NCI-H146 (cell line): ENCODE data around the gene PNPLA1.

Source experiments
- DNase-seq: peaks from one replicate; lab custom pipeline; 2025; lab: John Stamatoyannopoulos, UW

The PNPLA1 gene

GRCh38 chr6:36246506-36247268 is 23.2 kb upstream of the PNPLA1 start:
- no peak for DNase-seq

GRCh38 chr6:36247693-36248092 is 22.2 kb upstream of the PNPLA1 start:
- no peak for DNase-seq

GRCh38 chr6:36248980-36249379 is 20.9 kb upstream of the PNPLA1 start:
- no peak for DNase-seq

GRCh38 chr6:36249536-36249935 is 20.3 kb upstream of the PNPLA1 start:
- no peak for DNase-seq

- DNase-seq, result no peak
Measured at GRCh38 chr6:36252005-36252404, 17.9 kb upstream of the PNPLA1 start.

GRCh38 chr6:36263390-36264000 is 6.4 kb upstream of the PNPLA1 start:
- no peak for DNase-seq

GRCh38 chr6:36265744-36266143 is 4.1 kb upstream of the PNPLA1 start:
- no peak for DNase-seq

- DNase-seq, result no peak
Measured at GRCh38 chr6:36266913-36267644, 2.8 kb upstream of the PNPLA1 start.

GRCh38 chr6:36267731-36268477 is 2.0 kb upstream of the PNPLA1 start:
- DNase-seq, result no peak

GRCh38 chr6:36268478-36269275 is 1.2 kb upstream of the PNPLA1 start:
- no peak for DNase-seq

GRCh38 chr6:36272234-36272633 is 2.4 kb downstream of the PNPLA1 start:
- peak; percentile 49 for DNase-seq

- no peak for DNase-seq
Measured at GRCh38 chr6:36273067-36273466, 3.2 kb downstream of the PNPLA1 start.

- DNase-seq, result no peak
Measured at GRCh38 chr6:36273802-36274514, 4.1 kb downstream of the PNPLA1 start.

GRCh38 chr6:36276581-36277536 is 7.0 kb downstream of the PNPLA1 start:
- DNase-seq, result peak; percentile 17

- no peak for DNase-seq
Measured at GRCh38 chr6:36277946-36278470, 8.1 kb downstream of the PNPLA1 start.

- no peak for DNase-seq
Measured at GRCh38 chr6:36280467-36280866, 10.6 kb downstream of the PNPLA1 start.

GRCh38 chr6:36280983-36281382 is 11.1 kb downstream of the PNPLA1 start:
- no peak for DNase-seq

- DNase-seq, result no peak
Measured at GRCh38 chr6:36283608-36284007, 13.7 kb downstream of the PNPLA1 start.

- DNase-seq, result no peak
Measured at GRCh38 chr6:36284359-36284758, 14.5 kb downstream of the PNPLA1 start.
